Measurements from ENCODE around the gene CDK13. TPM values are rescaled to one million over a fixed set of nuclear protein-coding genes. Genes with fewer than 3 reads are reported as not detected.
A peak's percentile ranks its signal among the peaks of the same experiment; 100 is the strongest.

Gene CDK13
- total RNA-seq, 1 experiment from 2014 or later: 39.2 TPM

DNA sequence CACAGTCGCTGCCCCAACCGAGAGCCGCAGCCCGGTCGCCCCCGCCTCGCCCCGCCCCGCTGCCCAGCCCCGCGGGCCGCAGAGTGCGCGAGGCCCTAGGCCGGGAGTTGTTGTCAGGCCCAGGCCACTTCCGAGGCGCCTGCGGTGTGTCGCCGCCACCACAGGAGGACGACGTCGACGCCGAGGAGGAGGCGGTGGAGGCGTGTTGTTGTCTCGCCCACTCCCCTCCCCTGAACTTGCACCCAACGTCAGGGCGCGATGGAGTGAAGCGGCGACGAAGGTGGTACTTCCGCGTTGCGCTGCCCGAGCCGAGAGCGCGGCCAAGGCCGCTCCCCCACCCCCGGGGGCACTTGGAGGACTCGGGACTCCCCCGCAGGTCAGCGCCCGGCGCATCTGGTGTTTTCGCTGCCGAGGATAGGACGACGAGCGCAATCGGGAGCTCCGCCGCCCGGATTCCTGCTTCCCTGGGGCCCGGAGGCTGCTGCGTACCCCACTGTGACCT, at the start of gene CDK13 (continued):
- TF ChIP-seq ZNF512 (CRISPR knock-in tag; IDR thresholded peaks at IDR 0.05; ENCODE audit: borderline replicate concordance) (no peak), STAT6 (CRISPR knock-in tag; conservative IDR thresholded peaks at IDR 0.05; ENCODE audit: low read depth) (no peak), ZNF671 (CRISPR knock-in tag; IDR thresholded peaks at IDR 0.05) (no peak), ESRRA (CRISPR knock-in tag; IDR thresholded peaks at IDR 0.05; ENCODE audit: borderline replicate concordance) (0 out of 2 replicates have a peak, but pooled peaks have one; percentile 37), ZNF219 (CRISPR knock-in tag; IDR thresholded peaks at IDR 0.05; ENCODE audit: borderline replicate concordance) (0 out of 2 replicates have a peak, but pooled peaks have one; percentile 73), SP1 (CRISPR knock-in tag; conservative IDR thresholded peaks at IDR 0.05) (no peak), KAT7 (CRISPR knock-in tag; IDR thresholded peaks at IDR 0.05; ENCODE audit: borderline replicate concordance) (0 out of 2 replicates have a peak, but pooled peaks have one; percentile 29), ZNF425 (CRISPR knock-in tag; conservative IDR thresholded peaks at IDR 0.05) (no peak), IRF1 (CRISPR knock-in tag; IDR thresholded peaks at IDR 0.05) (peak; percentile 38; the same call in 1 of the 2 replicates)
- TF ChIP-seq, protein P1, sequence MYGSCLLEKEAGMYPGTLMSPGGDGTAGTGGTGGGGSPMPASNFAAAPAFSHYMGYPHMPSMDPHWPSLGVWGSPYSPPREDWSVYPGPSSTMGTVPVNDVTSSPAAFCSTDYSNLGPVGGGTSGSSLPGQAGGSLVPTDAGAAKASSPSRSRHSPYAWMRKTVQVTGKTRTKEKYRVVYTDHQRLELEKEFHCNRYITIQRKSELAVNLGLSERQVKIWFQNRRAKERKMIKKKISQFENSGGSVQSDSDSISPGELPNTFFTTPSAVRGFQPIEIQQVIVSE (CRISPR knock-in tag; IDR thresholded peaks at IDR 0.05; ENCODE audit: borderline replicate concordance): no peak
- TF ChIP-seq, protein P2, sequence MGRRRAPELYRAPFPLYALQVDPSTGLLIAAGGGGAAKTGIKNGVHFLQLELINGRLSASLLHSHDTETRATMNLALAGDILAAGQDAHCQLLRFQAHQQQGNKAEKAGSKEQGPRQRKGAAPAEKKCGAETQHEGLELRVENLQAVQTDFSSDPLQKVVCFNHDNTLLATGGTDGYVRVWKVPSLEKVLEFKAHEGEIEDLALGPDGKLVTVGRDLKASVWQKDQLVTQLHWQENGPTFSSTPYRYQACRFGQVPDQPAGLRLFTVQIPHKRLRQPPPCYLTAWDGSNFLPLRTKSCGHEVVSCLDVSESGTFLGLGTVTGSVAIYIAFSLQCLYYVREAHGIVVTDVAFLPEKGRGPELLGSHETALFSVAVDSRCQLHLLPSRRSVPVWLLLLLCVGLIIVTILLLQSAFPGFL (CRISPR knock-in tag; IDR thresholded peaks at IDR 0.05; ENCODE audit: borderline replicate concordance): no peak

DNA sequence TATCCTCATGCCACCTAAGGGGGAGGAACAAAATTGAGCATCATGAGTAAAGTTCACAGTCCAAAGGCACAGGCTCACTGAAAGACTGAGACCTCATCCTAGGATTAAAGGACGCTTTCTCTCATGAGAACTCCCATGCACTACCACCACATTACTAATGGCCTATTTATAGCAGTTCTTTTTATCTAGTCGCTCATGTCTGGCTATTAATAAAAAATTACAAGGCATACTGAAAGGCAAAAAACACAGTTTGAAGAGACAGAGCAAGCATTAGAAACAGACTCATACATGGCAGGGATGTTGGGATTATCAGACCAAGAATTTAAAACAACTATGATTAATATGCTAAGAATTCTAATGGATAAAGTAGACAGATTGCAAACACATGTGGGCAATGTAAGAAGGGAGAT, 46.0 kb upstream of the CDK13 start:
- Mint-ChIP-seq H3K4me1 (no peaks in the 10 kb centered on the region), H3K27ac (no peak overlapping the region), H3K9me3 (peaks cover 15% of the 10 kb centered on the region), H3K27me3 (ENCODE audit: low read depth) (no peaks in the 10 kb centered on the region; the same call in 1 of the 2 replicates), H3K36me3 (no peaks in the 10 kb centered on the region), H3K4me3 (no peak overlapping the region)
- TF ChIP-seq ZNF512 (CRISPR knock-in tag; IDR thresholded peaks at IDR 0.05; ENCODE audit: borderline replicate concordance) (no peak), ELF4 (CRISPR knock-in tag; IDR thresholded peaks at IDR 0.05; ENCODE audit: low read depth) (no peak), OVOL2 (CRISPR knock-in tag; IDR thresholded peaks at IDR 0.05; ENCODE audit: borderline replicate concordance) (no peak), MXD4 (CRISPR knock-in tag; IDR thresholded peaks at IDR 0.05; ENCODE audit: borderline replicate concordance) (no peak), ARID4B (CRISPR knock-in tag; IDR thresholded peaks at IDR 0.05; ENCODE audit: borderline replicate concordance) (no peak), E2F5 (CRISPR knock-in tag; IDR thresholded peaks at IDR 0.05) (no peak), ATF1 (CRISPR knock-in tag; IDR thresholded peaks at IDR 0.05) (no peak), RORB (CRISPR knock-in tag; IDR thresholded peaks at IDR 0.05) (no peak), NR1H2 (CRISPR knock-in tag; IDR thresholded peaks at IDR 0.05) (no peak)
- CTCF ChIA-PET: no interaction called here
- POLR2A ChIA-PET: no interaction called here
- ATAC-seq (no peak), DNase-seq (ENCODE audit: low spot score) (no peak)

Data from WTC11 (cell line).